ENCODE results near the gene SEPTIN10. TPM values are rescaled to one million over a fixed set of nuclear protein-coding genes. Genes with fewer than 3 reads are reported as not detected.

Gene SEPTIN10
- total RNA-seq, 1 experiment from 2014 or later: 92.5 TPM

DNA sequence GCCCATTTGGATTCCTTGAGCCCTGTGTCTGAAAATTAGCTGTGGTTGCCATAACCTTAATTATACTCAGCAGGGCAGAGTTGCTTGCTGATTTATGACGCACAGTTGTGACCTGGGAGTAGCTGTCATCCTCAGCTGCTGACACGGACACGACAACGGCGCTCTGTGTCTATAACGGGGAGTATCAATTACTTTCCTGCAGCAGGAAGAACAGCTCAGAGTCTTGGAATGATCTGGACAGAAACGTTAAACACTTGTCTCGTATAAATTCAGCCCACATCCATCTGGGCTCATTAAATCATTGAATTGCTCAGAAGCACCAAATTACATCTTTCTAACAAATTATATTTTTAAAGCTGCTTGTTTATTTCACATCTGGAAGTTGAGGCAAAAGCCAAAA lies 116.3 kb downstream of the SEPTIN10 start:
- Mint-ChIP-seq H3K9me3 (no peaks in the 10 kb centered on the region), H3K4me1 (peaks cover 0 to 2% of the 10 kb centered on the region in 2 experiments; a peak in 1 of 4 replicates), H3K27me3 (ENCODE audit: low read depth) (no peaks in the 10 kb centered on the region), H3K27ac (no peak overlapping the region), H3K4me3 (no peak overlapping the region), H3K36me3 (ENCODE audit: insufficient read depth in 1 of 3, low read depth in 3 of 3) (no peaks in the 10 kb centered on the region; a peak in 1 of 7 replicates)
- no peak overlapping the region for H2BK120ac ChIP-seq (ENCODE audit: low read depth, low read length, poor library complexity, severe bottlenecking)
- H3K4me2 ChIP-seq (ENCODE audit: insufficient read depth, insufficient read length, low read length): no peak overlapping the region
- H3K18ac ChIP-seq (ENCODE audit: insufficient read length, low read depth, low read length): no peak overlapping the region
- H2AK5ac ChIP-seq (ENCODE audit: insufficient read length, low read length): no peak overlapping the region
- H2BK20ac ChIP-seq (ENCODE audit: low read depth, low read length, poor library complexity, severe bottlenecking): no peak overlapping the region
- H3K56ac ChIP-seq (ENCODE audit: insufficient read length, low read depth, low read length): no peak overlapping the region
- TF ChIP-seq, protein P1, sequence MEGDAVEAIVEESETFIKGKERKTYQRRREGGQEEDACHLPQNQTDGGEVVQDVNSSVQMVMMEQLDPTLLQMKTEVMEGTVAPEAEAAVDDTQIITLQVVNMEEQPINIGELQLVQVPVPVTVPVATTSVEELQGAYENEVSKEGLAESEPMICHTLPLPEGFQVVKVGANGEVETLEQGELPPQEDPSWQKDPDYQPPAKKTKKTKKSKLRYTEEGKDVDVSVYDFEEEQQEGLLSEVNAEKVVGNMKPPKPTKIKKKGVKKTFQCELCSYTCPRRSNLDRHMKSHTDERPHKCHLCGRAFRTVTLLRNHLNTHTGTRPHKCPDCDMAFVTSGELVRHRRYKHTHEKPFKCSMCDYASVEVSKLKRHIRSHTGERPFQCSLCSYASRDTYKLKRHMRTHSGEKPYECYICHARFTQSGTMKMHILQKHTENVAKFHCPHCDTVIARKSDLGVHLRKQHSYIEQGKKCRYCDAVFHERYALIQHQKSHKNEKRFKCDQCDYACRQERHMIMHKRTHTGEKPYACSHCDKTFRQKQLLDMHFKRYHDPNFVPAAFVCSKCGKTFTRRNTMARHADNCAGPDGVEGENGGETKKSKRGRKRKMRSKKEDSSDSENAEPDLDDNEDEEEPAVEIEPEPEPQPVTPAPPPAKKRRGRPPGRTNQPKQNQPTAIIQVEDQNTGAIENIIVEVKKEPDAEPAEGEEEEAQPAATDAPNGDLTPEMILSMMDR (conservative IDR thresholded peaks at IDR 0.05): no peak
- no peak overlapping the region for H3K9ac ChIP-seq (ENCODE audit: extremely low read depth, insufficient read length, low read length)
- H4K8ac ChIP-seq (replicated peaks; ENCODE audit: insufficient read length, low read depth, low read length): no peak overlapping the region
- WGBS (ENCODE audit: extremely low coverage, insufficient read length, low lambda C conversion rate): no CpG with 5 or more reads among the region's 8 CpGs
- no peak overlapping the region for H4K91ac ChIP-seq (ENCODE audit: insufficient read length, low read depth, low read length)
- no peak overlapping the region for H3T11ph ChIP-seq (ENCODE audit: low read length)
- H3K4me1 ChIP-seq (ENCODE audit: insufficient read depth, low read length): no peaks in the 10 kb centered on the region
- no peak overlapping the region for H2BK12ac ChIP-seq (ENCODE audit: insufficient read length, low read depth, low read length)
- no peaks in the 10 kb centered on the region for H3K79me1 ChIP-seq (ENCODE audit: insufficient read depth, low read depth, low read length, poor library complexity, severe bottlenecking)
- DNase-seq: no peak
- H3K23me2 ChIP-seq (ENCODE audit: insufficient read length, low read depth, low read length, poor library complexity, severe bottlenecking): no peaks in the 10 kb centered on the region
- H3K27ac ChIP-seq (ENCODE audit: insufficient read length, low read depth, low read length): no peak overlapping the region
- no peak overlapping the region for H2AFZ ChIP-seq (ENCODE audit: low read length)
- H2BK15ac ChIP-seq (ENCODE audit: low read depth, low read length): no peak overlapping the region
- no peak overlapping the region for H2BK5ac ChIP-seq (ENCODE audit: insufficient read length, low read length)
- H3K9me3 ChIP-seq (ENCODE audit: control insufficient read depth, low read depth, low read length): no peaks in the 10 kb centered on the region
- H3K79me2 ChIP-seq (ENCODE audit: insufficient read depth, low read length): no peaks in the 10 kb centered on the region
- H3K4ac ChIP-seq (ENCODE audit: low read depth, low read length): no peak overlapping the region
- no peak overlapping the region for H4K5ac ChIP-seq (ENCODE audit: insufficient read length, low read depth, low read length)
- H4K20me1 ChIP-seq (ENCODE audit: control insufficient read depth, insufficient read depth, insufficient read length): no peaks in the 10 kb centered on the region
- H3K14ac ChIP-seq (ENCODE audit: insufficient read depth, low read length): no peak overlapping the region
- no peaks in the 10 kb centered on the region for H3K27me3 ChIP-seq (ENCODE audit: insufficient read depth, low read length)
- no peak overlapping the region for H3K23ac ChIP-seq (ENCODE audit: insufficient read length, low read depth, low read length)
